GM12801 (cell line): Measurements from ENCODE around the gene ARL8B.

Source experiments
- CTCF ChIP-seq: IDR thresholded peaks from one replicate; pipeline ENCODE4 v1.5.1; 2011; ENCODE audit warnings: control low read depth; ENCODE audit not compliant: insufficient read length; ENCODE audit errors: extremely low read depth

Gene ARL8B

GRCh38 chr3:5227812-5228211 is 105.7 kb downstream of the ARL8B start:
- no peak for TF ChIP-seq CTCF

GRCh38 chr3:5229414-5229813 is 107.3 kb downstream of the ARL8B start:
- no peak for TF ChIP-seq CTCF
